ENCODE measurements around the gene ATP2B3.

ATP2B3 gene

GRCh38 chrX:153511784-153512500, 5.5 kb upstream of the ATP2B3 start:
- no peak for DNase-seq

GRCh38 chrX:153512501-153512893, 4.9 kb upstream of the ATP2B3 start:
- DNase-seq: no peak

- no peak for DNase-seq
Observed at GRCh38 chrX:153513265-153513664, 4.2 kb upstream of the ATP2B3 start.

GRCh38 chrX:153514259-153514658, 3.2 kb upstream of the ATP2B3 start:
- DNase-seq: no peak

DNA sequence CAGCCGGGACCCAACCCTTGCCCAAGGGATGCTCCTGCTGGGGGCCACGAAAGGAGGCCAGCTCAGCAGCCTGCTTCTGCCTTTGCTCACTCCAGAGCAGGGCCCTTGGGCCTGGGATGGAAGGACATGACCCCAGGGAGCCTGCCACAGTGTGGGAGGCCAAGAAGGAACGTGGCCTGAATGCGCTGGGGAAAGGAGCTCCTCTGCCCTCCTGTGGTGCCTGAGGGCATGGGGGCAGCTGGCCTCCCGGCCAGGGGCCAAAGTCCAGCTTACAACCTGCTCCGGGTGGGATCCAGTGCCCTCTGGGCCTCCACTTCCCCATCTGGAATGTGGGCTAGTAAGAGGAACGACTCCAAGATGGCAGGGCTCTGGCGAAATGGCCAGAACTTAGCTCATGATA, 2.0 kb upstream of the ATP2B3 start:
- no peak for DNase-seq

- no peak for DNase-seq
Observed at GRCh38 chrX:153516073-153516472, 1.4 kb upstream of the ATP2B3 start.

- DNase-seq: no peak
Observed at GRCh38 chrX:153517946-153518834, 748 bp downstream of the ATP2B3 start.

GRCh38 chrX:153519569-153520286, 2.3 kb downstream of the ATP2B3 start:
- no peak for DNase-seq

DNA sequence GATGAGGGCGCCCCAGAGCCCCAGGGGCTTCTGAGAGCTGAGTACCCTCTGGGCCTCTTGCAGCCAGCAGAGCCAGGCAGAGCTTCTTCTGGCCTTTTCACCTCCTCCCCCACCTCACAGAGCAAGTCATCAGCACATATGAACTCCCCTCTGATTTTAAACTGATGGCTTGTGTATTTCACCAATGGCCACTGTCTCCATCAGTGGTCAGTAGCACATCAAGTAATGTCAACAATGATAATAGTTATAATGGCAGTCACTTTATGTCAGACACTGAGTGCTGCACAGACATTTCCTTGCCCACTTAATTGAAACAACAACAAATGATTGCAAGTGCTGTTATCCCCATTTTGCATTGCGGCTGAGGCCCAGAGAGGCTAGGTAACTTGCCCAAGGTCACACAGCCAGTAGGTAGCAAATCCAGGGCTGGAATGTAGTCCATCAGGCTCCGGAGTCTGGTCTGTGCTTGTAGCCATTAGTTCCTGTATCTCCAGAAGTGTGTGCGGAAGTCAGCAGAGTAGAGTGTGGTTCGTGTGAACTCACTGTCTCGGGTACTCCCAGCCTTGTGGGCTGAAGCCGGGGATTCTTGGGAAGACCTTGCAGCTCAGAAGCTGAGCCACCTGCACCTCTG, 3.0 kb downstream of the ATP2B3 start:
- DNase-seq: no peak

- DNase-seq: no peak
Observed at GRCh38 chrX:153521034-153521433, 3.6 kb downstream of the ATP2B3 start.

DNA sequence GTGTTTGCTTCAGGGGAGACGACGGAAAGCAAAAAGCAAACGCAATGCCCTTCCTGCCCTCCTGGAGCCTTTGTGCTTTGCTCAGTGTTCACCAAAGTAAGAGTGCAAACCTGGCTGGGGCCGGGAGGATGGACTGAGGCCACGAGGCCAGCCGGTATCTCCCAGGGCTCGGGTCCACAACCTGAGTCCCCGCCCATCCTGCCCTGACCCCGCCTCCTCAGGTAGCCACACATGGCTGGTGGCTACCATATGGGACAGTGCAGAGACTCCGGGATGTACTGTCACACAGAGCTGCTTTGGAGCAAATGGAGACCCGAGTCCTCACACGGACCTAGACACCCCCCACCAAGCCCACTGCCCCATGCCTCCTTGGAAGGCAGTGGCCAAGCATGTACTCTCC, 4.8 kb downstream of the ATP2B3 start:
- DNase-seq: no peak

DNA sequence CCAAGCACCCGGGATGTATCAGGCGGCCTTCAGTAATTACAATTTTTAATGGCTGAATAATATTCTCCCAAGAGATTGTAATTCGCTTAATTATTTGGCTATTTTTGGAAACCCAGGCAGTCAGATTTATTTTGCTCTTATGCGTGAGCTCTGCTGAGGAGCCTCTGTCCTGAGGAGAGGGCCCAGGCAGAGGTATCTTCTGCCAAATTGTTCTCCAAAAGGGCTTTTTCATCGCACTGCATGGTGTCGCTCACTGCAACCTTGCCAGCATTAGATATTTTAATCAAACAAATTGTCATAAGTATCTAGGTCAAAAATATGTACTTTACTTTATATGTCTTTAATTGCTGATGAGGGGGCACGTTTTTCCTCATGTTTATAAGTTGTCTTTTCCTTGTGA, 5.8 kb downstream of the ATP2B3 start:
- no peak for DNase-seq

- DNase-seq: no peak
Observed at GRCh38 chrX:153524234-153524633, 6.8 kb downstream of the ATP2B3 start.

- DNase-seq: no peak
Observed at GRCh38 chrX:153525451-153525850, 8.0 kb downstream of the ATP2B3 start.

DNA sequence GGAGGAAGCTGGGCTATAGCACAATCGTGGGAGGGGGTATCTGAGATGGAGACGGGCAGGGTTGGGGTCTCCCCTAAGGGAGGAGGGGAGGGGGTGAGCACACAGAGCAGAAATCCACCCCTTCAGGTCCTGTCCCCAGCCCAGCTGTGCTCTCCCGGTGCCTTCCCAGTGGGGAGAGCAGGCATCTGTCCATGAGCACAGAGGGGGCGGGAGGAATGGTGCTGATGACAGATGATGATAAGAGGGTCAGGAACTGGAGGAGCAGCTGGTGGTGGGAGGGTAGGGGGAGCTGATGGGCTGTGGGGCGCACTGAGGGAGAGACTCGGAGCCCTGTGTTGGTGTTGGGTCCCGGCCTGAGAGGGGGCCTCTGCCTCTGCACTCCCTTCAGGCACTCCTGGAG, 8.6 kb downstream of the ATP2B3 start:
- no peak for DNase-seq

- DNase-seq: no peak
Observed at GRCh38 chrX:153526801-153527200, 9.4 kb downstream of the ATP2B3 start.

- peak; percentile 55 for DNase-seq
Observed at GRCh38 chrX:153527208-153527607, 9.8 kb downstream of the ATP2B3 start.

DNA sequence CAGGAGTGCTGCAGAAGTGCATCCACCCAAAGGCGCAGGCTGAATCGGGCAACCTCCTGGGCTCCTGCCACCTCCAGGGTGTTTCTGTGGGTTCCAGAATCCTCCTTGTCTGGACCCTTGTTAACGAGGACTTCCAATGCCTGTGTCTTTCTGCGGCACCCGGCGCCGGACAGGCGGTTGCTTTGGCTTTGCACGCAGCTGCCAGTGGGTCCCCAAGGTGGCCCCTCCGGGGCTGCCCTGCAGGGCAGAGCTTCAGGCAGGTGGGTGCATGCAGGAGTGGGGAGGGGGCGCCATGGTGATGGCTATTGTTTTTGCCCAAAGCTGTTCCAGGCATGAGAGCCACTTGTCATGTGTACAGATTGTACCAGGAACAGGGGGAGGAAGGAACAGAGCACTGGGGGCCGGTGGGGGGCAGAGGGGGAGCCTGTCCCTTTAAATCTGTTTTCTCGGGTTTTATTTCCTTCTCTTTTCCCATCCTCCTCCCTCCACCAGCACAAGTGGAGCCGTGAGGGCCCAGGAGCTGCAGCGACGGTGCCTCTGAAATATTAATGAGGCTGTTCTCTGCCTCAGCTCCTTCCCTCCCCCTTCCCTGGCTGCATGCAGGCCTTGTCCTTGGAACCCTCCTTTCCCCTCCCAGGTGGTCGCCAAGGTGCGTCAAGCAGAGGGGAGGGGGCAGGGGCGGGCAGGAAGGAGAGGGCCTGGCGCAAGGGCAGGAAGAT, 13.1 kb downstream of the ATP2B3 start:
- no peak for DNase-seq

DNA sequence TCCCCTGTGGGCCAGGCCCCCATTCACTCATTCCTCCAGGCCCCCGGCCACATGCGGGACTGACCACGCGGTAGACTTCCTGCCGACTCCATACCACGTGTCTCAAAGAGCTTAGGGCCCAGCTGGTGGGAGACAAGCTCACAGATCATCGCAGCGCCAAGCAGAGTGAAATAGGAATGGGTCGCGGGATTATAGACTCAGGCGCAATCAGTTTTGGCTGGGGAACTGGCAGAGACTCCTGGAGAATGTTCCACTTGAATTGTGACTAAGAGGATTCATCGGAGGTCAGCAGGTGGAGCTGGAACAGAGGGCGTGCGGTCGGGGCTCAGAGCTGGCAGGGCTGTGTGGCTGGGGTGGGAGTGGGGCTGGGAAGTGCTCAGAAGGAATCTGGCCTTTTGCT, 15.6 kb downstream of the ATP2B3 start:
- DNase-seq: no peak

- DNase-seq: no peak
Observed at GRCh38 chrX:153537080-153537479, 19.6 kb downstream of the ATP2B3 start.

DNA sequence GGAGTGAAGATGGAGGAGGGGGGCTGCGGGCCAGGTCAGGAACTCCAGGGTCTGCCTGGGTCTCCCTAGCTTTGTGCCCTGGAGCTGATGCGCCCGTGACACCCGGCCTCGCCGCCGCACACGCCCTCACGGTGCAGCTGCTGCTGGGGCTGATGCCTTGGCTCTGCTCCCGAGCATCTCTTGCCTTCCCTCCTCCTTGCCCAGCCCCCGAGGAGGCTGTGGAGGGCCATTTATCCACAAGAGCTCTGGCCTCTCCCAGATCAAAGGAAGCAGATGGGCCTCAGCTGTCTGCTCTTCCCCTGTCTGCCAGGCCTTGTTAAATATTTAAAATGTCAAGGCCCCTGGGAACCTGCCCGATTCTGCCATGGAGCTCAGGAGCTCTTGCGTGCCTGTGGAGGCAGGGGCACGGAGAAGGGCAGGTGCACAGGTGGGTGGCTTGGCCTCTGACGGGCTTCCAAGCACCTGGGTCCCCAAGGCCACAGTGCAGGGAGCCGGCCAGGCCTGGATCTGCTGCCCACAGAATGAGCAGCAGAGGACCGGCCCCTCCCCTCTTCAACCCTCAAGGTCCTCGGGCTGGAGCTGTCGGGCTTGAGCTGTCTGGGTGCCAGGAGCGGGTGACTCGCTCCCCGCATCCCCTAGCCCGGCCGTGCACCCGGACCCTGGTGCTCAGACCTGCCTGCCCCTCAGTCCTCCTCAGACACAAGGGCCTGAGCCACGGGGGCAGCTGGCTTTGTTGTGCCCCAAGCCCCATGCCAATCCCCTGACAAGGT, 20.3 kb downstream of the ATP2B3 start:
- DNase-seq: no peak

DNA sequence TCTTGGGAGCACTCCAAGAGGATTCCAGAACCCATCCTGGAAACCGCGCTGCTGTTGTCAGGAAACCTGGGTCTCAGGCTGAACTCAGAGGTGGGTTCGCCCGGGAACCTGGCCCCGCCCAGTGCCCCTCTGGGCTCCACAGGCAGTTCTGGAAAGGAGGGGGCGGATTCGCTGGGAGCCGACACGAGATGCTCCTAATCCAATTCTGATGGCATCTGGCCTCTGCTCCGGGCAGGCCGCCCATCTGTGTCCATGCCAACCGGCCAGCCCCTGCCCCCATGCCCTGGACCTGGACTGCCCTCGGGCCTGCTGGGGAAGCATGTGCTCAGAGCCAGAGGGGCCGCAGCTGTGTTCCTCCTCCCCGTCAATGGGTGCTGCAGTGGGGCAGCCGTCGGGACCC, 21.0 kb downstream of the ATP2B3 start:
- no peak for DNase-seq
